ENCODE measurements around the gene PDE3B. TPM values are rescaled to one million over a fixed set of nuclear protein-coding genes. Genes with fewer than 3 reads are reported as not detected.
"Not testable (repeated sequence)": the region's sequence is repeated elsewhere in the genome, so short reads cannot be mapped to it uniquely, and the experiment has no call there.

PDE3B gene
- total RNA-seq, 3 donors from 2014 or later (not counting 1 experiment from before 2014, with no cell fraction given) = 18.2 to 42.3 (median 34.5) TPM

GRCh38 chr11:14750911-14751310 lies 107.3 kb downstream of the PDE3B start:
- Histone ChIP-seq H3K4me1 (ENCODE audit: control insufficient read depth, insufficient read depth, low read length) (no peaks in the 10 kb centered on the region), H3K4me3 (ENCODE audit: low read length) (no peak overlapping the region), H3K36me3 (ENCODE audit: control insufficient read depth, insufficient read depth, low read length) (no peaks in the 10 kb centered on the region), H3K9me3 (ENCODE audit: control insufficient read depth, insufficient read depth, low read length) (no peaks in the 10 kb centered on the region), H3K27me3 (ENCODE audit: control insufficient read depth, insufficient read depth, low read length) (no peaks in the 10 kb centered on the region), H3K27ac (ENCODE audit: low read length) (no peak overlapping the region)
- H3K4me1 Mint-ChIP-seq = peaks cover 10 to 28% of the 10 kb centered on the region in 2 donors
- WGBS (ENCODE audit: insufficient coverage) = 100% methylated on average over 1 of the region's 1 CpG
- H3K36me3 Mint-ChIP-seq = no peaks in the 10 kb centered on the region
- H3K4me3 Mint-ChIP-seq = no peak overlapping the region
- TF ChIP-seq CTCF (IDR thresholded peaks at IDR 0.05) = no peak
- H3K27ac Mint-ChIP-seq = no peak overlapping the region
- intact Hi-C loops (cut with micrococcal nuclease) = no loop called here
- no peak for DNase-seq
- no peaks in the 10 kb centered on the region for H3K9me3 Mint-ChIP-seq
- H3K27me3 Mint-ChIP-seq (ENCODE audit: low read depth in 2 of 2) = peaks cover 0 to 13% of the 10 kb centered on the region in 2 donors
- ATAC-seq = no peak

GRCh38 chr11:14751975-14752407 lies 108.4 kb downstream of the PDE3B start:
- H3K4me1 Mint-ChIP-seq = peaks cover 10 to 28% of the 10 kb centered on the region in 2 donors
- H3K9me3 ChIP-seq (ENCODE audit: control insufficient read depth, insufficient read depth, low read length) = no peaks in the 10 kb centered on the region
- no peak for ATAC-seq
- peaks cover 0 to 8% of the 10 kb centered on the region in 2 donors for H3K27me3 Mint-ChIP-seq (ENCODE audit: low read depth in 2 of 2)
- H3K27ac Mint-ChIP-seq = peak overlapping the region in 1 of 2 donors; percentile 21
- intact Hi-C loops (cut with micrococcal nuclease) = no loop called here
- TF ChIP-seq CTCF (IDR thresholded peaks at IDR 0.05) = no peak
- H3K9me3 Mint-ChIP-seq = no peaks in the 10 kb centered on the region
- H3K4me3 Mint-ChIP-seq = no peak overlapping the region
- H3K27me3 ChIP-seq (ENCODE audit: control insufficient read depth, insufficient read depth, low read length) = no peaks in the 10 kb centered on the region
- H3K4me3 ChIP-seq (ENCODE audit: low read length) = no peak overlapping the region
- H3K4me1 ChIP-seq (ENCODE audit: control insufficient read depth, insufficient read depth, low read length) = no peaks in the 10 kb centered on the region
- H3K36me3 Mint-ChIP-seq = no peaks in the 10 kb centered on the region
- no peak for DNase-seq
- H3K27ac ChIP-seq (ENCODE audit: low read length) = no peak overlapping the region
- H3K36me3 ChIP-seq (ENCODE audit: control insufficient read depth, insufficient read depth, low read length) = no peaks in the 10 kb centered on the region

- Histone ChIP-seq H3K27ac (ENCODE audit: low read length) (no peak overlapping the region), H3K9me3 (ENCODE audit: control insufficient read depth, insufficient read depth, low read length) (no peaks in the 10 kb centered on the region), H3K27me3 (ENCODE audit: control insufficient read depth, insufficient read depth, low read length) (no peaks in the 10 kb centered on the region), H3K4me1 (ENCODE audit: control insufficient read depth, insufficient read depth, low read length) (no peaks in the 10 kb centered on the region), H3K4me3 (ENCODE audit: low read length) (no peak overlapping the region), H3K36me3 (ENCODE audit: control insufficient read depth, insufficient read depth, low read length) (no peaks in the 10 kb centered on the region)
- Mint-ChIP-seq H3K4me1 (peaks cover 10 to 27% of the 10 kb centered on the region in 2 donors), H3K27ac (no peak overlapping the region), H3K4me3 (no peak overlapping the region), H3K36me3 (no peaks in the 10 kb centered on the region), H3K9me3 (no peaks in the 10 kb centered on the region), H3K27me3 (ENCODE audit: low read depth in 2 of 2) (peaks cover 0 to 6% of the 10 kb centered on the region in 2 donors)
- no peak for TF ChIP-seq CTCF (IDR thresholded peaks at IDR 0.05)
- intact Hi-C loops (cut with micrococcal nuclease) = no loop called here
- ATAC-seq (no peak), DNase-seq (no peak)
- 96% methylated on average over 3 of the region's 3 CpGs for WGBS (ENCODE audit: insufficient coverage)
Observed at GRCh38 chr11:14755140-14755539, 111.5 kb downstream of the PDE3B start.

GRCh38 chr11:14756349-14756748 lies 112.7 kb downstream of the PDE3B start:
- DNase-seq (no peak), ATAC-seq (no peak)
- Mint-ChIP-seq H3K36me3 (no peaks in the 10 kb centered on the region), H3K4me1 (peaks cover 4 to 20% of the 10 kb centered on the region in 2 donors), H3K27me3 (ENCODE audit: low read depth in 2 of 2) (peaks cover 0 to 6% of the 10 kb centered on the region in 2 donors), H3K9me3 (no peaks in the 10 kb centered on the region), H3K27ac (no peak overlapping the region), H3K4me3 (no peak overlapping the region)
- intact Hi-C loops (cut with micrococcal nuclease) = no loop called here
- no peak overlapping the region for H3K27ac ChIP-seq (ENCODE audit: low read length)
- no peaks in the 10 kb centered on the region for H3K36me3 ChIP-seq (ENCODE audit: control insufficient read depth, insufficient read depth, low read length)
- H3K4me1 ChIP-seq (ENCODE audit: control insufficient read depth, insufficient read depth, low read length) = no peaks in the 10 kb centered on the region
- H3K4me3 ChIP-seq (ENCODE audit: low read length) = no peak overlapping the region
- H3K9me3 ChIP-seq (ENCODE audit: control insufficient read depth, insufficient read depth, low read length) = no peaks in the 10 kb centered on the region
- TF ChIP-seq CTCF (IDR thresholded peaks at IDR 0.05) = no peak
- no peaks in the 10 kb centered on the region for H3K27me3 ChIP-seq (ENCODE audit: control insufficient read depth, insufficient read depth, low read length)
- WGBS (ENCODE audit: insufficient coverage) = 90% methylated on average over 4 of the region's 4 CpGs

- H3K36me3 Mint-ChIP-seq; H3K9me3 Mint-ChIP-seq; DNase-seq; H3K27ac Mint-ChIP-seq; H3K9me3 ChIP-seq (ENCODE audit: control insufficient read depth, insufficient read depth, low read length); H3K27me3 ChIP-seq (ENCODE audit: control insufficient read depth, insufficient read depth, low read length); H3K27me3 Mint-ChIP-seq (ENCODE audit: low read depth in 2 of 2); H3K4me3 Mint-ChIP-seq; ATAC-seq; H3K4me1 ChIP-seq (ENCODE audit: control insufficient read depth, insufficient read depth, low read length); H3K4me1 Mint-ChIP-seq; intact Hi-C loops (cut with micrococcal nuclease); H3K27ac ChIP-seq (ENCODE audit: low read length); H3K36me3 ChIP-seq (ENCODE audit: control insufficient read depth, insufficient read depth, low read length); H3K4me3 ChIP-seq (ENCODE audit: low read length): not testable (repeated sequence)
- 90% methylated on average over 8 of the region's 9 CpGs for WGBS (ENCODE audit: insufficient coverage)
Observed at GRCh38 chr11:14759300-14760012, 115.9 kb downstream of the PDE3B start.

All from natural killer cell (primary cell).